Measurements from ENCODE around the gene TOR1AIP2.

The TOR1AIP2 gene

DNA sequence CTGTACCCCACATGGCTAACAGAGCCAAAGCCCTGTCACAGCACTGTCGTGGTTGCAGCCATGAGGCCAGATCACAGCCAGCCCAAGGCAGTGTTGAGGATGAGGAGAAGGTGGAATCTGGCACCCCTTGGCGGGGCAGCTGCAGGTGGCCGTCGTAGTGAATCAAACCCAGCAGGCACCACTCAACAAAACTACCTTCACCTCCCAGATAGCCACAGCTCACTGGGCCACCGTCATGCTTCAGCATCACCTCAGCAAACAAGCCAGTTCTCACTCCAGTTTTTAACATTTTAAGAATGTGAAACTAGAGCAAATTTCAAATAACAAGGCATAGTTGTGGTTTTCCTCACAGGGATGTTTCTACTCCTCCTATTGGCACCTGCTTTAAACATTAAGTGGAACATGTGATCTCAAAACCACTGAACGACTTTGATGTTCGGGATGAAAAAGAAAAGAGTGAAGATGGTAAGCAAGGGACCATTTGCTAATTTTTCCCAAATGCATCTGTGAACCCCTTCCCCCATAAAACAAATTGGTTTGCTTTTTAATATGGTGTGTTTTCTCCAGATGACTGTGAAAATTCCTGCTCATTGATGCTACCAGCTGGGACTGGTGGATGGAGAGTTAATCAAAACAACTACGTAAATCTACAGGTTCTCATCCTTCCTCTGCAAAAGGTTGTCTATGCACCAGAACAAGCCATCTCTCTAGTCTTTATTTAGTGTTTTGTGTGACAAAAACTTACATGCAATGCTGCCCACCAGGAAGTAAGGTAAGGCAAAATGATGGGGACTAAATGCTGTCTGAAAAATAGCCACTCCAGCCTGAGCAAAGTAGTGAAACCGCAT is 45.5 kb downstream of the TOR1AIP2 start:
- H3F3A ChIP-seq (ENCODE audit: insufficient read depth), result no peaks in the 10 kb centered on the region
- H3K79me2 ChIP-seq (ENCODE audit: insufficient read depth, low read length), result no peaks in the 10 kb centered on the region
- no peak for TF ChIP-seq EZH2phosphoT487 (conservative IDR thresholded peaks at IDR 0.05; ENCODE audit: low read length)
- TF ChIP-seq, protein P1, sequence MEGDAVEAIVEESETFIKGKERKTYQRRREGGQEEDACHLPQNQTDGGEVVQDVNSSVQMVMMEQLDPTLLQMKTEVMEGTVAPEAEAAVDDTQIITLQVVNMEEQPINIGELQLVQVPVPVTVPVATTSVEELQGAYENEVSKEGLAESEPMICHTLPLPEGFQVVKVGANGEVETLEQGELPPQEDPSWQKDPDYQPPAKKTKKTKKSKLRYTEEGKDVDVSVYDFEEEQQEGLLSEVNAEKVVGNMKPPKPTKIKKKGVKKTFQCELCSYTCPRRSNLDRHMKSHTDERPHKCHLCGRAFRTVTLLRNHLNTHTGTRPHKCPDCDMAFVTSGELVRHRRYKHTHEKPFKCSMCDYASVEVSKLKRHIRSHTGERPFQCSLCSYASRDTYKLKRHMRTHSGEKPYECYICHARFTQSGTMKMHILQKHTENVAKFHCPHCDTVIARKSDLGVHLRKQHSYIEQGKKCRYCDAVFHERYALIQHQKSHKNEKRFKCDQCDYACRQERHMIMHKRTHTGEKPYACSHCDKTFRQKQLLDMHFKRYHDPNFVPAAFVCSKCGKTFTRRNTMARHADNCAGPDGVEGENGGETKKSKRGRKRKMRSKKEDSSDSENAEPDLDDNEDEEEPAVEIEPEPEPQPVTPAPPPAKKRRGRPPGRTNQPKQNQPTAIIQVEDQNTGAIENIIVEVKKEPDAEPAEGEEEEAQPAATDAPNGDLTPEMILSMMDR (IDR thresholded peaks at IDR 0.05; ENCODE audit: insufficient read depth, low read length, poor library complexity, severe bottlenecking), result no peak
- H3K9ac ChIP-seq (ENCODE audit: low read length), result no peak overlapping the region
- H3K27ac ChIP-seq (ENCODE audit: low read depth, low read length), result no peak overlapping the region
- no peaks in the 10 kb centered on the region for H4K20me1 ChIP-seq (ENCODE audit: low read depth, low read length)
- H3K9me2 ChIP-seq (replicated peaks; ENCODE audit: insufficient read depth, low read length), result no peaks in the 10 kb centered on the region
- no peak overlapping the region for H3K4me2 ChIP-seq (ENCODE audit: low read depth, low read length, poor library complexity, severe bottlenecking)
- H3K27me3 ChIP-seq (ENCODE audit: low read length), result no peaks in the 10 kb centered on the region
- H3K9me3 ChIP-seq (ENCODE audit: insufficient read depth, low read length), result no peaks in the 10 kb centered on the region
- no peak overlapping the region for H3K4me3 ChIP-seq (ENCODE audit: insufficient read depth, low read length, poor library complexity, severe bottlenecking)
- no peak overlapping the region for H2AFZ ChIP-seq (ENCODE audit: low read depth, low read length, severe bottlenecking)
- no peaks in the 10 kb centered on the region for H3K36me3 ChIP-seq (ENCODE audit: low read length)

DNA sequence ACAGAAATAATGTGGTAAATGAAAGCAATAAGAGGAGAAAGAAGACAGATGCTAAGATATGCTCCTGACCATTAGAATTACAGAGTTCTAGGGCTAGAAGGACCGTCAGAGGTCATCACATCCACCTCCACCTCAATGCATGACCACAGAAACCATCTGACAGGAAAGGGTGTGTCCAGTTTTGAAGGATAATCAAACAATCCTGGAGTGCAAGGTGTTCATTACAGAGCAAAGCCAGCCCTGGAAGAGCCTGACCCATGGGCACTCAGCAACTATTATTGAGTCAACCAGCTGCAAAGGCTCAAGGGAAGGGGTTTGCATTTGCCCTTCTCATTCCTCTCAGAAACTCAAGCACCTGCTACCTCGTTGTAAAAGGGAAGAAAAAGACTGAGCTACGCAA is 46.4 kb downstream of the TOR1AIP2 start:
- Histone ChIP-seq H3K27me3 (ENCODE audit: low read length) (no peaks in the 10 kb centered on the region), H3K79me2 (ENCODE audit: insufficient read depth, low read length) (no peaks in the 10 kb centered on the region), H3K36me3 (ENCODE audit: low read length) (no peaks in the 10 kb centered on the region), H3K9me2 (replicated peaks; ENCODE audit: insufficient read depth, low read length) (no peaks in the 10 kb centered on the region), H2AFZ (ENCODE audit: low read depth, low read length, severe bottlenecking) (no peak overlapping the region), H3K27ac (ENCODE audit: low read depth, low read length) (no peak overlapping the region), H3K4me3 (ENCODE audit: insufficient read depth, low read length, poor library complexity, severe bottlenecking) (no peak overlapping the region), H3K9me3 (ENCODE audit: insufficient read depth, low read length) (no peaks in the 10 kb centered on the region), H3K9ac (ENCODE audit: low read length) (no peak overlapping the region), H3K4me2 (ENCODE audit: low read depth, low read length, poor library complexity, severe bottlenecking) (no peak overlapping the region), H3F3A (ENCODE audit: insufficient read depth) (no peaks in the 10 kb centered on the region), H4K20me1 (ENCODE audit: low read depth, low read length) (no peaks in the 10 kb centered on the region)
- TF ChIP-seq, protein P1 (IDR thresholded peaks at IDR 0.05; ENCODE audit: insufficient read depth, low read length, poor library complexity, severe bottlenecking), result no peak
- no peak for TF ChIP-seq EZH2phosphoT487 (conservative IDR thresholded peaks at IDR 0.05; ENCODE audit: low read length)

DNA sequence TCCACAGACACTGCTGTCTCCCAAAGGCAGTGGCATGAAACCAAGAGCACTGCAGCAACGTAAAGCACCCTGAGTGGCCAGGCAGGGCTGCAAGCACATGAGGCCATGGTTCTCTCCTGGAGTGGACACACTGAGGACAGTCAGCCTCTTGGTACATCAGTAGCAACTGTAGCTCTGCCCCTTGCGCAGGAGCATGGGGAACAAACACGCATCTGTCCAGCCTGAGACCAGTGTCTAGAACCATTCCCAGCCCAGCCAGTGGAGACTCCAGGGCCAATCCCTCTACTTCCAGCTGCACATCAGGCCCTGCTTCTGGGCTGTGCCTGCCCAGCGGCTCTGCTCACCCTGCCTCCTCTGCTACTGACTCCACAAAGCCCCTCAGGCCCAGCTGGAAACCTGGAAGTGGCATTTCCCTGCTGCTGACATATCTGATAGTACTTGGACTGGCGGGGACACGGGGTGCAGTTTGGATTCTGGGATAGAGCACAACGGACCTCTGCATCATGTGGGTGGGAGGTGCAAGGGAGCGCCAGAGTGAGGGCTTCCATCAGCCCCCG is 49.0 kb downstream of the TOR1AIP2 start:
- Histone ChIP-seq H3K27ac (ENCODE audit: low read depth, low read length) (no peak overlapping the region), H3K9ac (ENCODE audit: low read length) (no peak overlapping the region), H3K4me2 (ENCODE audit: low read depth, low read length, poor library complexity, severe bottlenecking) (no peak overlapping the region), H4K20me1 (ENCODE audit: low read depth, low read length) (no peaks in the 10 kb centered on the region), H3K79me2 (ENCODE audit: insufficient read depth, low read length) (no peaks in the 10 kb centered on the region), H3K36me3 (ENCODE audit: low read length) (no peaks in the 10 kb centered on the region), H3K9me2 (replicated peaks; ENCODE audit: insufficient read depth, low read length) (no peaks in the 10 kb centered on the region), H3K4me3 (ENCODE audit: insufficient read depth, low read length, poor library complexity, severe bottlenecking) (no peak overlapping the region), H3K27me3 (ENCODE audit: low read length) (no peaks in the 10 kb centered on the region), H2AFZ (ENCODE audit: low read depth, low read length, severe bottlenecking) (no peak overlapping the region), H3F3A (ENCODE audit: insufficient read depth) (no peaks in the 10 kb centered on the region), H3K9me3 (ENCODE audit: insufficient read depth, low read length) (no peaks in the 10 kb centered on the region)
- no peak for TF ChIP-seq EZH2phosphoT487 (conservative IDR thresholded peaks at IDR 0.05; ENCODE audit: low read length)
- TF ChIP-seq, protein P1 (IDR thresholded peaks at IDR 0.05; ENCODE audit: insufficient read depth, low read length, poor library complexity, severe bottlenecking), result no peak

Measured in SU-DHL-6 (cell line).